Astrocyte of the cerebellum (primary cell): ENCODE results near the gene BAIAP3.

ENCODE experiments used
- DNase-seq: peaks from one replicate; pipeline ENCODE4 v3.0.0-alpha.2; 2011; ENCODE audit warnings: low read depth
- H3K4me3 ChIP-seq: 2 replicates; pipeline ENCODE4 v1.5.1; 2011; ENCODE audit warnings: mild to moderate bottlenecking, low read depth, low read length, moderate library complexity
- CTCF ChIP-seq: IDR thresholded peaks from 2 replicates; pipeline ENCODE4 v1.5.1; 2012; ENCODE audit warnings: low read length, low read depth, moderate library complexity, mild to moderate bottlenecking; ENCODE audit errors: missing control alignments
- in situ Hi-C: cut with HindIII; loops from 2 replicates; pipeline ENCODE4 v1.10.0; 2017; ENCODE audit warnings: low sequenced_read_pairs

Gene BAIAP3

DNA sequence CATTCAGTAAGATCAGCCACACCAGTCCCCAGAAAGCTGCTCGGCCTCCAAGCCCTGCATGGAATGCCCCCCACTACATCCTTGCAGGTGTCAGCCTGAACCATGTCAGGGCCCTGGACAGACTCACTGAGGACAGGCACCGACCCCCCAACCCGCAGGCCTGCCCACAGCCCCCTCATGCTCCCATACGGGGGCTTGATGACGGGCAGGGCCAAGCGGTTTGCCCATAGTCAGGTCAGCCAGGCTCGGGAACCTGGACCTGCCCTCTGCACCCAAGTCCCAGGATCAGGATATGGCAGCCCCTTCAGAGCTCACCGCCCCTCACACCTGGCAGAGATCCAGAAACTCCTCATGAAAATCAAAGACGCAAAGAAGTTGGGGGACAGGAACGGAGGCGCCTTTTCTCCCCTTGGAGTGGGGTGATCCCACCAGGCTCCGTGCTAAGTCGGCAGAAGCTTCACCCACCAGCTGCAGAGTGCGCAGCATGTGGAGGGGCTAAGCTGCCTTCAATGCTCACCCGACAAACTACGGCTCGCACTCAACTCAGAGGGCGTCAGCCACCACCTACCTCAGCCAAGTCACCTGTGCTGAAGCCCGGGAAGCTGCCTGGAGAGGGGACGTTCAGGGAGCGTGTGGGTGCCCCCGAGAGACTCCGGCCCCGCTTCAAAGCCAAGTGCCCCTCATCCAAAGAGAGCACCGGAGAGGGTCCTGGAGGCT is 44.8 kb downstream of the BAIAP3 start:
- in situ Hi-C loops = loop anchor here (25.0 kb wide), 2 partner anchors 91 to 109 kb away; partner anchors contain the start of genes CLCN7, PTX4 and TELO2
- no peak for DNase-seq
- TF ChIP-seq CTCF = no peak
- peak overlapping the region; percentile 47 for H3K4me3 ChIP-seq

GRCh38 chr16:1378804-1379303 is 45.4 kb downstream of the BAIAP3 start:
- H3K4me3 ChIP-seq = peak overlapping the region; percentile 47
- in situ Hi-C loops = loop anchor here (25.0 kb wide), 2 partner anchors 92 to 108 kb away; partner anchors contain the start of genes CLCN7, PTX4 and TELO2
- DNase-seq = no peak
- no peak for TF ChIP-seq CTCF

GRCh38 chr16:1379304-1380076 is 46.0 kb downstream of the BAIAP3 start:
- H3K4me3 ChIP-seq = peak overlapping the region; percentile 47
- TF ChIP-seq CTCF = no peak
- DNase-seq = no peak
- in situ Hi-C loops = loop anchor here (25.0 kb wide), 2 partner anchors 92 to 108 kb away; partner anchors contain the start of genes CLCN7, PTX4 and TELO2

- in situ Hi-C loops = loop anchor here (25.0 kb wide), 2 partner anchors 93 to 107 kb away; partner anchors contain the start of genes CLCN7, PTX4 and TELO2
- no peak for TF ChIP-seq CTCF
- DNase-seq = no peak
- H3K4me3 ChIP-seq = no peak overlapping the region
These were observed 46.8 kb downstream of the BAIAP3 start for GRCh38 chr16:1380195-1380594.

GRCh38 chr16:1381612-1382406 is 48.4 kb downstream of the BAIAP3 start:
- H3K4me3 ChIP-seq = no peak overlapping the region
- TF ChIP-seq CTCF = no peak
- in situ Hi-C loops = loop anchor here (25.0 kb wide), 2 partner anchors 95 to 105 kb away; partner anchors contain the start of genes CLCN7, PTX4 and TELO2
- DNase-seq = no peak
